PC-9 (cell line): ENCODE results near the gene ARMC6. TPM values are rescaled to one million over a fixed set of nuclear protein-coding genes. Genes with fewer than 3 reads are reported as not detected.

Source experiments
- BruUV-seq: library from RNA; stranded (reverse); fragments of 400-500 nt; replicated peaks from 2 replicates; lab custom pipeline; 2021; lab: Mats Ljungman, UMichigan
- CTCF ChIA-PET: fragments of 300-600 bp; sonication (Branson Sonifier 250); formaldehyde crosslinking; loops from one replicate; lab custom pipeline; 2022; ENCODE audit warnings: antibody characterized with exemption; lab: Charles Lee
- POLR2A ChIA-PET: fragments of 300-600 bp; sonication (Branson Sonifier 250); formaldehyde crosslinking; loops from one replicate; lab custom pipeline; 2022; ENCODE audit warnings: antibody characterized with exemption; ENCODE audit not compliant: unreplicated experiment; lab: Charles Lee
- DNase-seq, 2 experiments: peaks; one replicate each; pipeline versions ENCODE4 v3.0.0 to v3.0.0-alpha.2; 2015 to 2022; ENCODE audit warnings: mixed read lengths in 1 of 2
- H2AFZ ChIP-seq: fragments of 200-600 bp; sonication (generic); 2 replicates; pipeline ENCODE4 v1.8.1; 2017; ENCODE audit warnings: antibody characterized with exemption
- H3F3A ChIP-seq: fragments of 200-600 bp; sonication (generic); 2 replicates; pipeline ENCODE4 v1.8.1; 2017; ENCODE audit warnings: antibody characterized with exemption, mild to moderate bottlenecking, low read depth; ENCODE audit not compliant: insufficient read depth
- H3K27ac ChIP-seq: fragments of 200-600 bp; sonication (generic); 2 replicates; pipeline ENCODE4 v1.6.1; 2016; ENCODE audit warnings: mixed run types
- H3K27me3 ChIP-seq: fragments of 200-600 bp; sonication (generic); 2 replicates; pipeline ENCODE4 v1.6.1; 2016; ENCODE audit warnings: low read depth, mixed run types; ENCODE audit not compliant: insufficient read depth
- H3K36me3 ChIP-seq: fragments of 200-600 bp; sonication (generic); 2 replicates; pipeline ENCODE4 v1.6.1; 2016; ENCODE audit warnings: low read depth, mixed run types
- H3K4me1 ChIP-seq: fragments of 200-600 bp; sonication (generic); replicated peaks from 2 replicates; pipeline ENCODE4 v1.6.1; 2016; ENCODE audit warnings: mixed run types; ENCODE audit not compliant: insufficient read depth
- H3K4me2 ChIP-seq: fragments of 200-600 bp; sonication (generic); 2 replicates; pipeline ENCODE4 v1.6.1; 2017; ENCODE audit warnings: mixed run types
- H3K4me3 ChIP-seq: fragments of 200-600 bp; sonication (generic); 2 replicates; pipeline ENCODE4 v1.6.1; 2016; ENCODE audit warnings: mixed run types
- H3K79me2 ChIP-seq: fragments of 200-600 bp; sonication (generic); 2 replicates; pipeline ENCODE4 v1.6.1; 2017; ENCODE audit warnings: low read depth, mixed run types
- H3K9me2 ChIP-seq: fragments of 200-600 bp; sonication (generic); 2 replicates; pipeline ENCODE4 v1.8.1; 2017; ENCODE audit warnings: mild to moderate bottlenecking; ENCODE audit not compliant: insufficient read depth
- H3K9me3 ChIP-seq: fragments of 200-600 bp; sonication (generic); 2 replicates; pipeline ENCODE4 v1.8.1; 2016; ENCODE audit warnings: low read depth; ENCODE audit not compliant: insufficient read depth
- H4K20me1 ChIP-seq: fragments of 200-600 bp; sonication (generic); 2 replicates; pipeline ENCODE4 v1.8.1; 2017; ENCODE audit not compliant: insufficient read depth
- CTCF ChIP-seq: fragments of 200-600 bp; sonication (generic); conservative IDR thresholded peaks from 2 replicates; pipeline ENCODE4 v1.6.1; 2017; ENCODE audit warnings: mixed run types, antibody characterized with exemption, mild to moderate bottlenecking, moderate library complexity
- EZH2 ChIP-seq: fragments of 200-600 bp; sonication (generic); IDR thresholded peaks from 2 replicates; pipeline ENCODE4 v1.8.0; 2017; ENCODE audit warnings: antibody characterized with exemption, low read depth
- intact Hi-C: fragments of 100-400 bp; cut with micrococcal nuclease; formaldehyde crosslinking; loops from one replicate; pipeline ENCODE4 v1.10.0; 2022; ENCODE audit not compliant: unreplicated experiment
- total RNA-seq: library from RNA; stranded (reverse); gene quantifications from 2 replicates; pipeline ENCODE4 v1.2.3, GENCODE V29; 2021

Gene ARMC6
- total RNA-seq, 1 experiment from 2014 or later = 28.8 TPM

GRCh38 chr19:19031891-19032290 lies 1.5 kb upstream of the ARMC6 start:
- H3K36me3 ChIP-seq = peaks cover 13% of the 10 kb centered on the region; the same call in 1 of the 2 replicates
- no peak overlapping the region for H2AFZ ChIP-seq
- no peak overlapping the region for H3K4me3 ChIP-seq
- H3K27me3 ChIP-seq = no peaks in the 10 kb centered on the region
- intact Hi-C loops = no loop called here
- BruUV-seq = no TSS peak
- no peaks in the 10 kb centered on the region for H3K9me2 ChIP-seq
- no peaks in the 10 kb centered on the region for H3K9me3 ChIP-seq
- H4K20me1 ChIP-seq = peaks cover 13% of the 10 kb centered on the region; the same call in 1 of the 2 replicates
- peaks cover 20% of the 10 kb centered on the region; the same call in 1 of the 2 replicates for H3F3A ChIP-seq
- ChIA-PET POLR2A (no interaction called here), CTCF (no interaction called here)
- H3K4me1 ChIP-seq = peaks cover 13% of the 10 kb centered on the region; the same call in 1 of the 2 replicates
- H3K79me2 ChIP-seq = peaks cover 57% of the 10 kb centered on the region
- H3K4me2 ChIP-seq = peak overlapping the region; percentile 76
- TF ChIP-seq CTCF (no peak), EZH2 (no peak)
- H3K27ac ChIP-seq = no peak overlapping the region
- DNase-seq = no peak

- Histone ChIP-seq H3K27me3 (no peaks in the 10 kb centered on the region), H3K4me3 (peak overlapping the region; percentile 70), H3F3A (peaks cover 20% of the 10 kb centered on the region; the same call in 1 of the 2 replicates), H3K9me3 (no peaks in the 10 kb centered on the region), H2AFZ (peak overlapping the region; percentile 80), H3K79me2 (peaks cover 65% of the 10 kb centered on the region), H3K27ac (no peak overlapping the region), H4K20me1 (peaks cover 7% of the 10 kb centered on the region; the same call in 1 of the 2 replicates), H3K36me3 (peaks cover 13% of the 10 kb centered on the region; the same call in 1 of the 2 replicates), H3K9me2 (no peaks in the 10 kb centered on the region), H3K4me2 (peak overlapping the region; percentile 76), H3K4me1 (peaks cover 13% of the 10 kb centered on the region; the same call in 1 of the 2 replicates)
- TF ChIP-seq CTCF (no peak; the same call in 1 of the 2 replicates), EZH2 (no peak)
- intact Hi-C loops = no loop called here
- peak in 1 of 2 experiments; percentile 18 for DNase-seq
- BruUV-seq = TSS peak; percentile 30
- ChIA-PET POLR2A (no interaction called here), CTCF (no interaction called here)
These were observed 805 bp upstream of the ARMC6 start for GRCh38 chr19:19032420-19033175.

- H3F3A ChIP-seq = peaks cover 20% of the 10 kb centered on the region; the same call in 1 of the 2 replicates
- no peak for DNase-seq
- H4K20me1 ChIP-seq = peaks cover 2% of the 10 kb centered on the region; the same call in 1 of the 2 replicates
- POLR2A ChIA-PET = no interaction called here
- H3K9me2 ChIP-seq = no peaks in the 10 kb centered on the region
- H3K27me3 ChIP-seq = no peaks in the 10 kb centered on the region
- H2AFZ ChIP-seq = peak overlapping the region; percentile 80
- peaks cover 13% of the 10 kb centered on the region; the same call in 1 of the 2 replicates for H3K36me3 ChIP-seq
- no TSS peak for BruUV-seq
- TF ChIP-seq CTCF (no peak), EZH2 (no peak)
- H3K79me2 ChIP-seq = peaks cover 68% of the 10 kb centered on the region
- CTCF ChIA-PET = no interaction called here
- H3K4me1 ChIP-seq = peaks cover 13% of the 10 kb centered on the region; the same call in 1 of the 2 replicates
- intact Hi-C loops = no loop called here
- H3K27ac ChIP-seq = no peak overlapping the region; the same call in 1 of the 2 replicates
- peak overlapping the region; percentile 70 for H3K4me3 ChIP-seq
- H3K4me2 ChIP-seq = peak overlapping the region; percentile 76
- no peaks in the 10 kb centered on the region for H3K9me3 ChIP-seq
These were observed 302 bp upstream of the ARMC6 start for GRCh38 chr19:19033176-19033425.
